CD4-positive, alpha-beta T cell (primary cell): ENCODE results near the gene ZNF765. TPM values are rescaled to one million over a fixed set of nuclear protein-coding genes. Genes with fewer than 3 reads are reported as not detected.
"Not testable (repeated sequence)": the region's sequence is repeated elsewhere in the genome, so short reads cannot be mapped to it uniquely, and the experiment has no call there.

Source experiments
- ATAC-seq: fragments of 200-7000 bp; cut with Tn5 transposase; one replicate; pipeline ENCODE4 v1.10.0; 2022; ENCODE audit warnings: mild to moderate bottlenecking; ENCODE audit not compliant: poor library complexity
- CTCF ChIA-PET: fragments of 350-600 bp; sonication (Branson Sonifier 250); formaldehyde crosslinking; loops from one replicate; lab custom pipeline; 2021; ENCODE audit warnings: antibody characterized with exemption, inconsistent platforms; lab: Charles Lee
- POLR2A ChIA-PET: fragments of 350-600 bp; sonication (Branson Sonifier 250); formaldehyde crosslinking; loops from one replicate; lab custom pipeline; 2021; ENCODE audit warnings: antibody characterized with exemption, inconsistent platforms; lab: Charles Lee
- DNase-seq, 14 experiments: peaks; one replicate each; pipeline ENCODE4 v3.0.0-alpha.2; 2013 to 2020; ENCODE audit warnings: mixed read lengths in 2 of 14
- H3K27ac ChIP-seq, 2 donors: one replicate each; pipeline versions ENCODE4 v1.5.1 to v1.7.0; 2013; ENCODE audit warnings: low read length in 2 of 2, low read depth in 1 of 2, mild to moderate bottlenecking in 1 of 2
- H3K27me3 ChIP-seq, 2 experiments: 1 replicate in 1 of 2; 2 replicates in 1 of 2; pipeline versions ENCODE4 v1.6.1 to v1.7.0; 2013; ENCODE audit warnings: low read length in 2 of 2, control low read depth in 1 of 2, mild to moderate bottlenecking in 1 of 2, moderate library complexity in 1 of 2; ENCODE audit not compliant: insufficient read depth in 2 of 2, control insufficient read depth in 1 of 2
- H3K36me3 ChIP-seq: one replicate; pipeline ENCODE4 v1.6.1; 2013; ENCODE audit warnings: low read length, control low read depth; ENCODE audit not compliant: insufficient read depth
- H3K4me1 ChIP-seq: one replicate; pipeline ENCODE4 v1.6.1; 2013; ENCODE audit warnings: low read length, control low read depth; ENCODE audit not compliant: insufficient read depth
- H3K4me3 ChIP-seq: one replicate; pipeline ENCODE4 v1.5.1; 2013; ENCODE audit warnings: mild to moderate bottlenecking, low read length, moderate library complexity
- H3K9me3 ChIP-seq, 2 experiments: 1 replicate in 1 of 2; 2 replicates in 1 of 2; pipeline versions ENCODE4 v1.6.1 to v1.7.0; 2013; ENCODE audit warnings: low read length in 2 of 2, mild to moderate bottlenecking in 2 of 2, control low read depth in 1 of 2, moderate library complexity in 1 of 2; ENCODE audit not compliant: control insufficient read depth in 1 of 2, insufficient read depth in 1 of 2
- H3K27ac Mint-ChIP-seq: one replicate; pipeline ENCODE4 v1.8.0; 2020; ENCODE audit warnings: mixed read lengths
- H3K27me3 Mint-ChIP-seq: one replicate; pipeline ENCODE4 v1.8.0; 2021; ENCODE audit warnings: mixed read lengths
- H3K36me3 Mint-ChIP-seq: one replicate; pipeline ENCODE4 v1.8.0; 2021; ENCODE audit warnings: low read depth, mixed read lengths
- H3K4me1 Mint-ChIP-seq: one replicate; pipeline ENCODE4 v1.8.0; 2021; ENCODE audit warnings: low read depth, mixed read lengths
- H3K4me3 Mint-ChIP-seq: one replicate; pipeline ENCODE4 v1.8.0; 2020; ENCODE audit warnings: mild to moderate bottlenecking, mixed read lengths
- H3K9me3 Mint-ChIP-seq: one replicate; pipeline ENCODE4 v1.8.0; 2020; ENCODE audit warnings: mixed read lengths
- CTCF ChIP-seq: fragments of 200-600 bp; IDR thresholded peaks from one replicate; pipeline ENCODE4 v1.8.0; 2022; ENCODE audit warnings: antibody characterized with exemption, mild to moderate bottlenecking
- intact Hi-C, 2 experiments: fragments of 100-400 bp; cut with DNase I in 1 of 2; cut with micrococcal nuclease in 1 of 2; formaldehyde crosslinking; loops; one replicate each; pipeline versions ENCODE4 v1.15.1 to v1.9.0; 2023 to 2025; cut with DNase I, micrococcal nuclease
- polyA plus RNA-seq, 2 donors: library from polyadenylated mRNA; unstranded; fragments of 120-200 nt; gene quantifications; one replicate each; pipeline ENCODE4 v1.2.1, GENCODE V29; 2013
- total RNA-seq, 174 experiments: library from RNA in 2 of 174; stranded (reverse) in 2 of 174; gene quantifications; one replicate each; pipeline ENCODE4 v1.2.3 and lab custom pipeline; 2021 to 2026

ZNF765 gene
- total RNA-seq: 1 to 10 TPM; 6.7 to 9.0 TPM
- 6.8 TPM for polyA plus RNA-seq (2013, experiment 1 of 2)
- polyA plus RNA-seq (2013, experiment 2 of 2): 7.5 TPM
- total RNA-seq (lab: John Stamatoyannopoulos, UW): 20.4 to 72.6 (median 39.8) reads per million in 172 experiments

GRCh38 chr19:53394974-53395839, at the start of gene ZNF765:
TSS of gene ZNF765 (plus strand) at chr19:53395149. CDS start at chr19:53398016, 2,867 bp downstream.
- no peaks in the 10 kb centered on the region for H3K9me3 Mint-ChIP-seq
- H3K36me3 Mint-ChIP-seq: peaks cover 67% of the 10 kb centered on the region
- H3K27ac Mint-ChIP-seq: peak within 1 kb of the TSS; percentile 93
- ATAC-seq (peak; percentile 97), DNase-seq (peak; percentile 93 to 99 (median 96))
- ChIA-PET CTCF (interaction anchor here (1.2 to 1.6 kb wide), 2 partner anchors 30 to 200 kb away, joined by 4 to 5 read pairs; no protein-coding TSS in a partner anchor), POLR2A (interaction anchor here (0.6 to 1.0 kb wide), 3 partner anchors 27 to 125 kb away, joined by 3 to 4 read pairs (median 3); no protein-coding TSS in a partner anchor)
- Histone ChIP-seq H3K4me3 (peak within 1 kb of the TSS; percentile 77), H3K9me3 (peaks cover 7 to 26% of the 10 kb centered on the region in 2 experiments), H3K4me1 (peaks cover 13% of the 10 kb centered on the region), H3K27ac (peak within 1 kb of the TSS; percentile 35 to 65), H3K27me3 (no peaks in the 10 kb centered on the region), H3K36me3 (peaks cover 22% of the 10 kb centered on the region)
- peak; percentile 56 for TF ChIP-seq CTCF
- peaks cover 33% of the 10 kb centered on the region for H3K4me1 Mint-ChIP-seq
- H3K27me3 Mint-ChIP-seq: no peaks in the 10 kb centered on the region
- intact Hi-C loops: loop anchor here (1.0 to 10.0 kb wide), 8 partner anchors 30 to 290 kb away; partner anchors contain the start of genes ZNF525 (in 2 of the 2), ZNF761 (in 2 of the 2), ZNF160 (in 1 of the 2) and ZNF665 (in 1 of the 2)
- peak within 1 kb of the TSS; percentile 93 for H3K4me3 Mint-ChIP-seq

GRCh38 chr19:53355739-53356138, 39.2 kb upstream of the ZNF765 start:
- ChIA-PET CTCF (no interaction called here), POLR2A (no interaction called here)
- Histone ChIP-seq H3K27me3 (no peaks in the 10 kb centered on the region), H3K27ac (no peak overlapping the region), H3K36me3 (peaks cover 10% of the 10 kb centered on the region), H3K9me3 (peaks cover 52 to 79% of the 10 kb centered on the region in 2 experiments), H3K4me1 (no peaks in the 10 kb centered on the region), H3K4me3 (no peak overlapping the region)
- ATAC-seq (no peak), DNase-seq (no peak)
- no peaks in the 10 kb centered on the region for H3K4me1 Mint-ChIP-seq
- peaks cover 61% of the 10 kb centered on the region for H3K36me3 Mint-ChIP-seq
- intact Hi-C loops: no loop called here
- no peak overlapping the region for H3K4me3 Mint-ChIP-seq
- peaks cover 17% of the 10 kb centered on the region for H3K9me3 Mint-ChIP-seq
- H3K27me3 Mint-ChIP-seq: no peaks in the 10 kb centered on the region
- H3K27ac Mint-ChIP-seq: no peak overlapping the region
- TF ChIP-seq CTCF: no peak

GRCh38 chr19:53357821-53358581, 36.9 kb upstream of the ZNF765 start:
- peaks cover 5% of the 10 kb centered on the region for H3K9me3 Mint-ChIP-seq
- CTCF ChIA-PET: no interaction called here

GRCh38 chr19:53360056-53360455, 34.9 kb upstream of the ZNF765 start:
- DNase-seq, H3K9me3 Mint-ChIP-seq, H3K27me3 Mint-ChIP-seq, H3K4me3 ChIP-seq, H3K27me3 ChIP-seq, H3K4me1 ChIP-seq, ATAC-seq, H3K4me3 Mint-ChIP-seq, H3K4me1 Mint-ChIP-seq, H3K27ac ChIP-seq, POLR2A ChIA-PET, H3K36me3 ChIP-seq, CTCF ChIA-PET, H3K27ac Mint-ChIP-seq: not testable (repeated sequence)
- peaks cover 26% of the 10 kb centered on the region for H3K36me3 Mint-ChIP-seq
- peaks cover 36 to 43% of the 10 kb centered on the region in 2 experiments for H3K9me3 ChIP-seq
- intact Hi-C loops: loop anchor here in 1 of 2 experiments (10.0 kb wide), 2 partner anchors 105 to 395 kb away; partner anchors contain the start of genes VN1R2, ZNF677 and ZNF816

More at GRCh38 chr19:53357821-53358581, 36.9 kb upstream of the ZNF765 start:
- no peaks in the 10 kb centered on the region for H3K36me3 ChIP-seq
- no peak for TF ChIP-seq CTCF
- H3K4me1 Mint-ChIP-seq: no peaks in the 10 kb centered on the region
- intact Hi-C loops: no loop called here
- ATAC-seq: no peak
- H3K36me3 Mint-ChIP-seq: peaks cover 38% of the 10 kb centered on the region
- H3K27me3 ChIP-seq: no peaks in the 10 kb centered on the region
- H3K4me3 ChIP-seq: no peak overlapping the region
- H3K27ac ChIP-seq: no peak overlapping the region
- no peak overlapping the region for H3K27ac Mint-ChIP-seq
- POLR2A ChIA-PET: no interaction called here
- no peak overlapping the region for H3K4me3 Mint-ChIP-seq
- DNase-seq: no peak
- H3K9me3 ChIP-seq: peaks cover 52 to 56% of the 10 kb centered on the region in 2 experiments
- no peaks in the 10 kb centered on the region for H3K4me1 ChIP-seq
- no peaks in the 10 kb centered on the region for H3K27me3 Mint-ChIP-seq
